ENCODE results near the gene ZDHHC1.

ZDHHC1 gene

GRCh38 chr16:67451704-67452435 lies 35.6 kb upstream of the ZDHHC1 start:
- intact Hi-C loops (cut with DNase I; ENCODE audit: low total_unique reads): no loop called here
- Histone ChIP-seq H3K4me1 (peaks cover 0 to 54% (median 9%) of the 10 kb centered on the region in 4 donors), H3K27ac (no peak overlapping the region)

DNA sequence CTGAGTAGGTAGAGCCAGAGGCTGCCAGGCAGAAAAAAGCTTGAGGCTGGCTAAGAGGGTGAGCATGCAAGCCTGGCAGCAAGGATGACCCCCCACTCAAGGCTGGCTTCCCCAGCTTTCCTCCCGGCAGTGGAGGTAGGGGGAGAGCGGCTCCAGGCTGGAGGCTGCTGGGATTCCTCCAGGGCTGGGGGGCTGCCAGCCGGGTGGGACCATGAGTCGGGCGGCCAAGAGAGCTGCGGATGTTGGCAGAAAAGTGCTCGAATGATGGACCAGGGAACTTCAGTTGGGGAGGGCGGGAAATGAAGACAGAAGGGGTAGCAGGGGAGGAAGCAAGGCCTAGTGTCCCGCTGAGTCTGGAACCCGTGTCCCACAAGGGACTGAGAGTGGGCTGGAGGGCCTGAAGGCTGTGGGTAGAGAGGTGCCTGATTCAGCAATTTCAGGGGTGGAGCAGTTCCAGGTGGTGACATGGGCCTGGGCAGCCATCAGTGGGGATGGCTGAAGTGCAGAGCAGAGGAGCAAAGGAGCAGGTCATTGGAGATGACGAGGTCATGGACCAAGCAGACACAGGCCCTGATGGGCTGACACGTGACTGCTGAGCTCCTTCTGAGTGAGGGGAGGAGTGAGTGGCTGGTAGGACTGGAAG lies 34.9 kb upstream of the ZDHHC1 start:
- no peak overlapping the region for H3K4me3 ChIP-seq
- no peak overlapping the region for H3K27ac ChIP-seq
- H3K9me3 ChIP-seq: no peaks in the 10 kb centered on the region
- no peaks in the 10 kb centered on the region for H3K27me3 ChIP-seq
- peaks cover 7 to 73% (median 37%) of the 10 kb centered on the region in 3 donors for H3K36me3 ChIP-seq
- intact Hi-C loops (cut with DNase I; ENCODE audit: low total_unique reads): no loop called here
- peaks cover 0 to 54% (median 13%) of the 10 kb centered on the region in 4 donors for H3K4me1 ChIP-seq
- TF ChIP-seq, protein P1, sequence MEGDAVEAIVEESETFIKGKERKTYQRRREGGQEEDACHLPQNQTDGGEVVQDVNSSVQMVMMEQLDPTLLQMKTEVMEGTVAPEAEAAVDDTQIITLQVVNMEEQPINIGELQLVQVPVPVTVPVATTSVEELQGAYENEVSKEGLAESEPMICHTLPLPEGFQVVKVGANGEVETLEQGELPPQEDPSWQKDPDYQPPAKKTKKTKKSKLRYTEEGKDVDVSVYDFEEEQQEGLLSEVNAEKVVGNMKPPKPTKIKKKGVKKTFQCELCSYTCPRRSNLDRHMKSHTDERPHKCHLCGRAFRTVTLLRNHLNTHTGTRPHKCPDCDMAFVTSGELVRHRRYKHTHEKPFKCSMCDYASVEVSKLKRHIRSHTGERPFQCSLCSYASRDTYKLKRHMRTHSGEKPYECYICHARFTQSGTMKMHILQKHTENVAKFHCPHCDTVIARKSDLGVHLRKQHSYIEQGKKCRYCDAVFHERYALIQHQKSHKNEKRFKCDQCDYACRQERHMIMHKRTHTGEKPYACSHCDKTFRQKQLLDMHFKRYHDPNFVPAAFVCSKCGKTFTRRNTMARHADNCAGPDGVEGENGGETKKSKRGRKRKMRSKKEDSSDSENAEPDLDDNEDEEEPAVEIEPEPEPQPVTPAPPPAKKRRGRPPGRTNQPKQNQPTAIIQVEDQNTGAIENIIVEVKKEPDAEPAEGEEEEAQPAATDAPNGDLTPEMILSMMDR (IDR thresholded peaks at IDR 0.05): no peak
- DNase-seq: no peak

More at GRCh38 chr16:67451704-67452435, 35.6 kb upstream of the ZDHHC1 start:
- H3K4me3 ChIP-seq: no peak overlapping the region
- no peaks in the 10 kb centered on the region for H3K27me3 ChIP-seq
- peaks cover 7 to 66% (median 37%) of the 10 kb centered on the region in 3 donors for H3K36me3 ChIP-seq
- TF ChIP-seq, protein P1 (IDR thresholded peaks at IDR 0.05): no peak
- no peaks in the 10 kb centered on the region for H3K9me3 ChIP-seq
- DNase-seq: no peak

- no peak for DNase-seq
- Histone ChIP-seq H3K4me1 (peaks cover 0 to 62% (median 15%) of the 10 kb centered on the region in 4 donors), H3K27ac (no peak overlapping the region), H3K36me3 (peaks cover 7 to 78% (median 37%) of the 10 kb centered on the region in 3 donors), H3K9me3 (no peaks in the 10 kb centered on the region), H3K4me3 (no peak overlapping the region), H3K27me3 (no peaks in the 10 kb centered on the region)
- TF ChIP-seq, protein P1 (IDR thresholded peaks at IDR 0.05): no peak
- intact Hi-C loops (cut with DNase I; ENCODE audit: low total_unique reads): no loop called here
Observed at GRCh38 chr16:67449739-67450138, 33.5 kb upstream of the ZDHHC1 start.

GRCh38 chr16:67449336-67449735 lies 33.1 kb upstream of the ZDHHC1 start:
- H3K9me3 ChIP-seq: no peaks in the 10 kb centered on the region
- DNase-seq: no peak
- H3K4me3 ChIP-seq: no peak overlapping the region
- peaks cover 7 to 82% (median 37%) of the 10 kb centered on the region in 3 donors for H3K36me3 ChIP-seq
- H3K27ac ChIP-seq: no peak overlapping the region
- TF ChIP-seq, protein P1 (IDR thresholded peaks at IDR 0.05): no peak
- intact Hi-C loops (cut with DNase I; ENCODE audit: low total_unique reads): no loop called here
- peaks cover 0 to 66% (median 15%) of the 10 kb centered on the region in 4 donors for H3K4me1 ChIP-seq
- no peaks in the 10 kb centered on the region for H3K27me3 ChIP-seq

GRCh38 chr16:67448580-67448979 lies 32.3 kb upstream of the ZDHHC1 start:
- no peak overlapping the region for H3K27ac ChIP-seq
- no peaks in the 10 kb centered on the region for H3K9me3 ChIP-seq
- no peaks in the 10 kb centered on the region for H3K27me3 ChIP-seq
- TF ChIP-seq, protein P1 (IDR thresholded peaks at IDR 0.05): no peak
- no peak for DNase-seq
- intact Hi-C loops (cut with DNase I; ENCODE audit: low total_unique reads): no loop called here
- peaks cover 7 to 85% (median 42%) of the 10 kb centered on the region in 3 donors for H3K36me3 ChIP-seq
- H3K4me1 ChIP-seq: peaks cover 0 to 72% (median 16%) of the 10 kb centered on the region in 4 donors
- no peak overlapping the region for H3K4me3 ChIP-seq
